ENCODE results near the gene SAP30BP.

The SAP30BP gene

DNA sequence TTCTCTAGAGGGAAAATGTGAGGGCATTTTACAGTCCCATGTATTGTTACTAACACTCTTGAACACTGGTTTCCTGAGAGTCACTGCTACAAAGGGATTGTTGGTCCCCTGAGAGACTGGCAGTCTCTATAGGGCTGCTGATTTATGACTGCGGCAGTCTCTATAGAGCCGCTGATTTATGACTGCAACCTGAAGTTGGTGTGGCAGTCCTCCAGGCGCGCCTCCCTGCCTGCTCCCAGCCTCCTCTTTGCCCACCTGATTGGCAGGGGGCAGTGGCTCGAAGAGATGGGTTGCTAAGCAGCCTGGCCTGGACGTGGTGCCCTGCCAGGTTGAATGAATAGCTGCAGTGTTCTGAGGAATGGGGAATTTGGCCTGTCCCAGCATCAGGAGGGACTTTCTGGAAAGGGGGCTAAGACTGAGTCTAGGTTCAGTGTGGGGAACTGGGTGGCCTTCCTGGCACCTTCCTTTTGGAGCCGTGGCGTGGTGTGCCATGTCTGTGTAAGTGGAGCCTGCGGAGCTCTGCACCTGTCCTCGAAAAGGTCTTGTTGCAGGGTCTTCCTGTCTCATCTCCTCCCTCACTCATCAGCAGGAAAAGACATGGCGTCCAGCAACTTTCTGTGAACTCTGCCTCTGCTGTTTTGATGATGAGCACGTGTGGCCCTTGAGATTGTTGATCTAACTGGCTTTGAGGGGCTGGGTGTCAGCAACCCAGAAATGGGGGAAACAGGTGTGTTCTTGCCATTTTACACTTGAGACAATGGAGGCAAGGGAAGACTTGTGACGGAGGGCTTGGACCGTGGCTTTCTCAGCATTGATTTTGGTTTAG is 24.9 kb downstream of the SAP30BP start:
- no peak for DNase-seq

DNA sequence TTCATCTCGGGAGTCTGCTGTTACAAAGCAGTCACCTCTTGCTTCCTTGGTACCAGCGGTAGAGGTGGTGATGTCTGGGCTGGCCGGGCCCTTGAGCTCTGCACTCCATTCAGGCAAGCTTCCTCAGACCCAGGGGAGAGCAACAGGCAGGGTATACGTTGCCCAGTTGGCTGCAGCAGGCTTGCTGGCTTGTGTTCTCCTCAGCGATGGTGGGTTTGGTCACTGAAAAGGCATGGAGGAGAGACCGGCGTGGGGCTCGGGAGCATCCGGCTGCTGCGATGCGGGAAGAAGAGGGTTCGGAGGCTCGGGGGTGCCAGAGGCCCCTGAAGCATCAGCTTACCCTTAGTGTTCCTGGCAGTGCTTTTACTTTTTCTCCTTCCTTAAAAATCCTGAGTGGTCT is 25.8 kb downstream of the SAP30BP start:
- DNase-seq, result no peak

DNA sequence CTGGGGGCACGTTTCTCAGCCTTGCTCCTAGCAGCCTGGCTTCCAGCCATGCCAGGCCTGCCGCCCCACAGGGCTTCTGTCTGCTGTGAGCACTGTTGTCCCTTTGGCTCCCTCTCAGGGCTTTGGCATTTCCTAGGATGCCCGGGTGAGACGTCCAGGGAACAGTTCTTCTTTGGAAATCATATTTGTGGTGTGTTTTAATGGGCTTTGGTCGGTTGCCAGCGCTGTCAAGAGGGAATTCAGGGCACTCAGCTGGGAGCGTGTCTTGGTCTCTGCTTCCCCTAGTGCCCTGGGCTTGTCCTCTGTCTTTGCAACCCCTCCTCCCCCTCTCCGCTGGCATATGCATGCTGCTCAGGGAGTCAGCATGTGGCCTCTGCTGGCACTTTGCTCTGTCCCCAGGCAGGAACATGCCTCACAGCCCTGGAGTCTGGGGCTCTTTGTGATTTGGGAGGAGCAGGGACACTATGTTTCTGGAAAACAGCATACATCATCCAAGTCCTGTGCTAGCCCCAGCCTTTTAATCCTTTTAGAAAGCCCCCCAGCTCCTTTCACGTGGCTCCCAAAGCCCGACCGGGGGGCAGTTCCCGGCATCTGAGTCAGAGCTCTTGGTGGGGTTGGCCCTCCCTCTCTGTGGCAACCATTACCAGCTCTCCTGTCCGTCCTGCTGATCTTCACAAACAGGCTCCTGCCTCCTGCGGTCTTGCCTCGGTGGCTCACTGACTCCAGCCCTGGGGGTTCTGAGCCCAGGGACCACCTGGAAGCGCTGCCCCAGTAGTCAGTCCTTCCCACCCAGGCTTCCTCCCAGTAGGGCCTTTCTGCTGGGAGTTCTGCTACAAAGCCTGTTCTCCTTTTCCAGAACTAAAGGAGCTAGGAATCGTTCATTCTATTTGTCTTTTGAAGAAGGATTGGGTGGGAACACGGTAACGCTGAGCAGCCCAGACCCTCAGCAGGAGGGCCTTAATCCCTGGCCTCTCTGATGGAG is 26.7 kb downstream of the SAP30BP start:
- no peak for DNase-seq

DNA sequence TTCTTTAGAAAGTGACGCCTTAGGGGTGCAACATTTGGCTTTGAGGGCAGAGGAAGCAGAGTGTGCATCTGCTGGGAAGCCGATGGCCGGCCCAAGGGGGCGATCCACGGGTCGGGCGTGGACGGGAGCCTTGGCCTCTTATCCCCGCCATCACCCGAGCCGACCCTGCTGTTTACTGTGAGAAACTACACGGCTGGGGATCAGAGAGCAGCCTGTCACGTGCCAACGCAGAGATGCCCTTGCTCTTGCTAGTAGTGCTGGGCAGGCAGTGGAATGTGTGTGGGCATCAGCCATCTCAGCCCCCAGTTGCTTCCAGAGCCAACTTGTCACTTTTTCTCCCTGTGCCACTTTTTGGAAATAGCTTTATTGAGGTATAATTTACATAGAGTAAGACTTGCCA is 27.4 kb downstream of the SAP30BP start:
- no peak for DNase-seq

DNA sequence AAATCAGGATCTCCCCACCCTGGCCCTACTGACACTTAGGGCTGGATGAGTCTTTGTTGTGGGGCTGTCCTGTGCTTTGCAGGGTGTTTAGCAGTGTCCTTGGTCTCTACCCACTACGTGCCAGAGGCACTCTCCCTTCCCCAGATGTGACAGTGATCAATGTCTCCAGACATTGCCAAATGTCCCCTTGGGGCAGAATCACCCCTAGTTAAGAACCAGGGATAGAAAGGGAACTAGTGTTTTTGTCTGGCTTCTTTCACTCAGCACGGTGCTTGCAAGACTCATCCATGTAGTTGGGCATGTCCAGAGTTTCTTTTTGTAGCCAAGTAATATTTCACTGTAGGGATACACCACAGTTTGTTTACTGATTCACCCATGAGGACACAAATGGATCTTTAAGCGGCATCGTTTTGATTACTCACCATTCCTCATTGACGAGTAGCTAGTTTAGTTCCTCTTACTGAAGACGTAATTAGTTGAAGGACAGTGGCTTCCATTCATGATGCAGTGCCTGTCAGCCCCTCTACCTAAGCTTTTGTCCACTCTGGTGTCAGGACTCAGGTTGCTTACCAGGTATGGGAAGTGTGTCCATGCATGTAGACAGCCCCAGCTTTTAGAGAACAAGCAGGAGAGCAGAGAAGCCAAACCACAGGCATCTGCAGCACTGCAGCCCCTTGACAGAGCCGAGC is 28.1 kb downstream of the SAP30BP start:
- DNase-seq, result no peak

DNA sequence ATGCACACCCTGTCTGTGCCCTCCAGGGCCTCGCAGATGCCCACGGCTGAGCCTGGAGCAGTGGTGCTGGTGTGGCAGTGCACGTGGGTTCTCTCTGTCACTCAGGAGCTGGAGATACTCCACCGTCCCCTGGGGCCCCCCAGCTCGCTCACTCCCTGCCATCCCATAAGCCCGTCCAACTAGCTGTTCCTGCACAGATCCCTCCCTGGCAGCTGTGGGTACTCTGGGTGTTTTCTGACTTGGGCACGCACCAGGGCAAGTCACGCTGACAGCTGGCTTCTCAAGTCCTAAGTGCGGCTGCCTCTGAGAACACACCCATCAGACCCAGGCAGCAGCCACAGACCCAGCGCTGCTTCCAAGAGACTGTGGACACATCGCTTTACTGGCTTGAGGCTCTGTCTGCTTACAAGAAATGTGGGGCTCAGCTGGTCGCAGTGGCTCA is 28.7 kb downstream of the SAP30BP start:
- no peak for DNase-seq

DNA sequence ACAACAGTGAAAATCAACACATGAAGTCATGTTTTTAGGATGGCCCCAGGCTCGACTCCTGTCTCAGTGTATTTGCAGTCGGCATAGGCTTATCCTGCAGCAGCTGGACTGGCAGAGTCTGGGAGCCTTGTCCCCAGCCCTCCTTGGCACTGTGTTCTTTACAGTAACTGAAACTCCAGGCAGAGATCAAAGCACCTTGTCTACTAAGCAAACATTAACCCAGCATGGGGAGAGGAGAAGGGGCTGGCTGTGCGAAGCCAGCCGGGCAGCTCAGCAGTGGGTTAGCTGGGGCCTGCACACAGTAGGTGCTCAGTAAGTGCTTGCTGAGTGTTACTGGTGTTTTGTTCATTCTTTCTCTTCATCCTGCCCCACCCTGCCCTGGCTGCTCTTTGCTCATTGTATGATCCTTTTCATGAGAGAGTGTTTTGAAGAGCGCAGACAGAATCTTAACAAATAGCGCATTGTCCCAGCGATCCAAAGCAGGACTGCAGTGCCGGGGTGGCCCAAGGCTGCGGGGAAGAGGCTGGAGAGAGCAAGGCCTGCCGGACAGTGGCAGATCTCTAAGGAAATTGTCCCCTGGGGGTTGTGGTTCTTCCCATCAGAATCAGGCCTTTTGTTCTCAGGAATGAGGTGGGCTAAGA is 30.6 kb downstream of the SAP30BP start:
- no peak for DNase-seq

DNA sequence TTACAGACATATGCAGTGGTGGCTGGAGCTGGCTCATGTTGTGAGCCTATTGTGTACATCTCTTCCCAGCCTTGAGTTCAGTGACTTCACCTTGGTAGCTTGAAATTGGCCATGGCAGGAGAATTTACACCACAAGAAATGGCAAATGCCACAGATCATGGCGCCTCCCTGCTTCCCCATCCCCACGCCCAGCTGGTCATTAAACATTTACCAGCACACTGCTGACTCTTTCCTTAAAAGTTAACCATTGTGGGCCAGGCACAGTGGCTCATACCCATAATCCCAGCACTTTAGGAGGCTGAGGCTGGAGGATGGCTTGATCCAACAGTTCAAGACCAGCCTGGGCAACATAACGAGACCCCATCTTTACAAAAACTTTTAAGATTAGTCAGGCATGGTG is 31.5 kb downstream of the SAP30BP start:
- DNase-seq, result no peak

DNA sequence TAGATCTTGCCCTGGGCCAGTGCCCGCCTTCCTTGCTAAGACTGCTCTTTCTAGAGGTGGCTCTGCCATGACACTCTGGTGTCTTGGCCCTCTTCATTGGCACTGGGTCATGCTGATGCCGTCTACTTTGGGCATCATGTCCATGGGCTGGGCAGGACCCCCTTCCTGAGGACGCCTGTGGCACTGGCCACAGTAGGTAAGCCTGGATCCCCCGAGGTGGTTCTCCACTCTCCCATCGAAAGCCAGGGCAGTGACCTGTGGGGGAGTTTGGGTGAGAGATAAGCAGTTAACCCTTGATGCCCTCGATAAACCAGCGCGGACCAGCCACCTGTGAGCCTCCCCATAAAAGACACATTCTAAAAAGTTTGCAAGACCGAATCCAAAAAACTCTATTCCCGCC is 34.1 kb downstream of the SAP30BP start:
- no peak for DNase-seq

DNA sequence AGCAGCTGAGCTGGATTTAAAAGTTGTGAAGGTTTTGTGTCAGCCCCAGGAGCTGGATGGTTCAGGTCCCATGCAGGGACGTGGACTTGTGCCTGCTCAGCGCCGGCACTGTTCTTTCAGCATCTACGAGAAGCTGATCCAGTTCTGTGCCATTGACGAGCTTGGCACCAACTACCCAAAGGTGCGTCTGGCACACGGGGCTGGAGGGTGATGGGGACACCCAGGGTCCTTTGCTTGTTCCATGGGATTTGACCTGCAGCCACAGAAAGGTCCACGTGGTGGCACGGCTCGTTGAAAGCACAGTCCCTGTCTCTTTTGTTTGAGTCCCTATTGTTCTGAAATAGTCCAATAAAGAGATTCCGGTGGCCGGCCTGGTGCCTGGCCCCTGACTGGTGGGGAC is 36.1 kb downstream of the SAP30BP start:
- no peak for DNase-seq

DNA sequence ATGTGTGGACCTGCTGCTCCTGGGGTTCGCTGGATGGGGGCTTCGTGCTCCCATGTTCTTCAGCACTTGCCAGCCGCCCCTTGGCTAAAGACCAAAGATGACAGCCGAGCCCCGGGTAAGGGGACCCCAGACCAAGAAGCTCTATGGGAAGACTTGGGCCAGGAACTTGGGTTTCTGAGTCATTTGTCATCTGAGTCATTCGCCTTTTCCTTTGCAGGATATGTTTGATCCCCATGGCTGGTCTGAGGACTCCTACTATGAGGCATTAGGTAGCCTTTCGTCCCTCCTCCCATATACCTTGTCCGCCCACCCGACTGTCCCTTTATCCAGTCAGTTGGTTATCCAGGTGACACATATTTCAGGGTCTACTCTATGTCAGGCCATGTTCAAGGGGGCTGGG is 36.5 kb downstream of the SAP30BP start:
- no peak for DNase-seq

DNA sequence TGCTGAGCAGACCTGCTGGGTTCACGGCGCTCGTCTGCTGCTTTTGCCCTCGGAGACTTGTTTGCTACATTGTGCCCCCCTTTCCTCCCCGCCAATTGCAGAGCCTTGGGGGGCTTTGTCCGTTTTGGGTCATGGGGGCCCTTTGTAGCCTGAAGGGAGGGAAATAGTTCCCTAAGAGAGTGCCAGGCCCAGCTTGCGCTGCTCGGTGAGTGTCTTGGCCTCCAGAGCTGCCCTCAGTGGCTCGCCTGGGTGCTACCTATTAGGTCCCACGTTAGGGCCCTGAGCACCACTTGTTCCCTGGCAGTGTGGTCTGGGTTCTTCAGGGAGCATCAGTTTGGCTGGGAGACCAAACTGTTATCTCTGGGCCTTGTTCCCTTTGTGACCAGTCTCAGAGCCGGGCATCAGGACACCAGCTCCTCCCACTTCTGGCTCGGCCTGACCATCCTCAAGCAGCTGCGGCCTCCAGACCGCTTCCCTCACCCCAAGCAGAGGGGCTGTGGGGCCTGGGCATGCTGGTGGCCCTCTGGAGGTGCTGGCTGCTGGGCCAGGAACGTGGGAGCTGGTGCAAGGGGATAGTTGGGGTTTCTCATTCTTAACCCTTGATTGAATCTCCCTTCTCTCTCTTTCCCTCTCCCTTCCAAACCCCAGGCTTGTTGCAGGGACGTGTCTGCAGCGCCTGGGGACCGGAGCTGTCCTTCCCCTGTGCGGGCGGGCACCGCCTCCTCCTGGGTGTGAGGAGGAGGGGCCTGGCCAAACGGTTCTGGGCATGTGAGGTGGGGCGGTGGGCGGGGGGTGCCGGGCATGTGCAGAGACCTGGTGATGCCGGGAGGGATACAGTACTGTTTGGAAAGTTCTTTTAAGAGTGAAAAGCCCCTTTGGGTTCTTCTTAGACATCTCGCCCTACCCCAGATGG is 38.1 kb downstream of the SAP30BP start:
- DNase-seq, result no peak

DNA sequence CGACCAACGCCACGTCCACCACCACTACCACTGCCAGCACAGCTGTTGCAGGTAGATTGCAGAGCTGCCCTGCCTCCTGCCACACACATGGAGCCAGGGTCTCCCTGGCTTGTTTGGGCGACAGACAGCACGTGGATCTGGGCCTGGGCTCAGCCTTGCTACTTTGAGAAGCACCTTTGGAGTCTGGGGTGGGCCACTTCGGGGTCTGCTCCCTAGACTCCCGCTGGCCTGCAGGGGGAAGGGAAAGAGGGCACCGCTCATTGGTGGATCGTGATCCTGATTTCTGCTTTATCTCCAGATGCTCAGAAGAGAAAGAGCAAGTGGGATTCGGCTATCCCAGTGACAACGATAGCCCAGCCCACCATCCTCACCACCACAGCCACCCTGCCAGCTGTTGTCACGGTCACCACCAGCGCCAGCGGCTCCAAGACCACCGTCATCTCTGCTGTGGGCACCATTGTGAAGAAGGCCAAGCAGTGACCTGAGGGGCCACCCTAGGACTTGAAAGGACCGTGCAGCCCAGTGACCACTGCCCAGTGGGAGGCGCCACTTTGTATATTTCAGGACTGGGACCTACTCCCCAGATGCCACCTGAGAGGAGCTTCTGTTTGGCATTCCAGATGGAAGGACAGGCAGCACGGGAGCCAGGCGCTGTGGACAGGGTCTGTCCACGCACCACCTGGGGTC is 39.0 kb downstream of the SAP30BP start:
- DNase-seq, result no peak

DNA sequence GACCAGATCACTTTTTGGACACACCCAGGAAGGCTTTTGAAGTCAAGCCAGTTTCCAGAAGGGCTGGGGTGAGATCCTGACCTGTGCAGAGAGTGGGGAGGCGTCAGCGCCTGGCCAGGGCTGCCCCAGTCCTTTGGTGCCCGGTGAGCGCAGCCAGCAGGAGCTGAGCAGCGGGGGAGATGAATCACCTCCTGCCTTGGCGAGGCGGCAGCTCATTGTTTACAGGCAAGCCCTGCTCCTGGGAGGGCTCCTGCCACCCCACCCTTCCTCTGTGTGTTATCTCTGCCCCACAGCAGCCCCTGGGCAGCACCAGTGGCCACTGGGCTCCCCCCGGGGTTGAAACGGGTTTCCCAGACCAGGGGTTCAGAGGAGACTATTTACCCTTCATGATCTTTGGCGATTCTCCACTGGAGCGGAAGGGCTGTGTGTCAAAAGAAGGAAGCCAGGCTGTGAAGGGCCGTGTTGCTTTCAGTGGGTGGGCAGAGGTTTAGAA is 40.0 kb downstream of the SAP30BP start:
- DNase-seq, result no peak

DNA sequence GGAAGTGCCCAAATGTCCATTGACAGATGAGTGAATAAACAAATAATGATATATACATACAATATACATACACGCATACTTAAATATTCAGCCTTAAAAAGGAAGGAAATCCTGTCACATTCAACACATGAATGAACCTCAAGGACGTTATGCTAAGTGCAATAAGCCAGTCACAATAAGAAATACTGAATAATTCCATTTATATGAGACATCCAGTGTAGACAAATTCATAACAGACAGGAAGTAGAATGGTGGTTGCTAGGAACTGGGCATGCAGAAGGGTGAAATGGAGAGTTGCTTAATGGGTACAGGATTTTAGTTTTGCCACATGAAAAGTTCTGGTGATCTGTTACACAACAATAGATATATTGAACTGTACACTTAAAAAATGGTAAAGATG is 45.3 kb downstream of the SAP30BP start:
- no peak for DNase-seq

DNA sequence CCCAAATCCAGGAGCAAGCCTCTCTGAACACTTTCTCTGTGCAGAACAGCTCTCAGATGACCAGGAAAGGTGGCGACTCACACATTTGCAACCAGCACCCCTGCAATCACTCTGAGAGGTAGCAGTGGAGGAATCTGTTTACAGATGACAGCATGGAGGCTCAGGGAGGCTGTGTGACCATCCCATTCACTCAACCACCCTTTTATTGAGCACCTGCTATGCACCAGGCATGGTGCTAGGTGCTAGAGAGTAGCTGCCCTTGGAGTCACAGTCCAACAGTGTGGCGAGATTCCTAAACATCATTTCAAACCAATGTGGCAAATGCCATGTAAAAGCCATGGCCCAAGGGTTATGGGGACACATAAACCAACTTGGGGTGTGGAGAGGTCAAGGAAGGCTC is 52.6 kb downstream of the SAP30BP start:
- no peak for DNase-seq

DNA sequence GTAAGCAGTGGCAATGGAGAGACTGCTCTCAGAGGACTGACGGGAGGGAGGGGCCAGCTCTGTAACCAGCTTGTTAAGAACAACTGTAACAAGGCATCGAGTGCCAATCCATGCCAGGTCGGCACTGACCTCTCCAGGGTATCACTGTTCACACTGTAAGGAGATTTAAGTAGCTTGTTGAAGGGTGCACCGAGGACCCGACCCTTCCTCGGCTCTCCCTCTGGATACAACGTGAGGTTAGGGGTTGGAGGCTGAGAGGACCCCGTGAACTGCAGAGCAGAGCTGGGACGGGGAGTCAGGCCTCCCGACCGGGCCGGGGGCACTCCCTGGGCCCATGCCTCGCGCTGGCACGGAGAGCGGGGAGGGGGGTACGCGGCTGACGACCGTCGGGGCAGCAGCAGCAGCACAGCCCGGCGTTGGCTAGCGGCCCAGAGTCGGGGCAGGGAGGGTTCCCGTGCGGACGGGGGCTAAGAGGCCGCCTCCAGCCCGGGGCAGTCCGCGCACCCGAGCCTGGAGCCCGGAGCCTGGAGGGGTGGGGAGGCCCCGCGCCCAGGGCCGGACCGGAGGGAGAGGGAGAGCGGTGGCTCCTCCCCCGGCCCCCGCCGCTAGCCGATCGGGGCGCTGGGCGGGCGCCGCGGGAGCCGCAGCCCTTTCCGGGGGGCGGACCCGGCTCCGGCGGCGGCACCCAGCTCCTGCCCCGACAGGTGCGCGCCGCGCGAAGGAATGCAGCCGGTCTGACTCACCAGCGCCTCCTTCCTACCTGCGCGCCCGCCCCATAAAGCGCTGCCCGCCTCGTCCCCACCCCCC is 53.7 kb downstream of the SAP30BP start, which contains the start of gene ITGB4:
Gene ITGB4, plus strand, starts transcription at position 804 of the 807 bp plus-strand sequence. CDS start 3,245 bp downstream, outside the sequence.
- peak; percentile 69 for DNase-seq

DNA sequence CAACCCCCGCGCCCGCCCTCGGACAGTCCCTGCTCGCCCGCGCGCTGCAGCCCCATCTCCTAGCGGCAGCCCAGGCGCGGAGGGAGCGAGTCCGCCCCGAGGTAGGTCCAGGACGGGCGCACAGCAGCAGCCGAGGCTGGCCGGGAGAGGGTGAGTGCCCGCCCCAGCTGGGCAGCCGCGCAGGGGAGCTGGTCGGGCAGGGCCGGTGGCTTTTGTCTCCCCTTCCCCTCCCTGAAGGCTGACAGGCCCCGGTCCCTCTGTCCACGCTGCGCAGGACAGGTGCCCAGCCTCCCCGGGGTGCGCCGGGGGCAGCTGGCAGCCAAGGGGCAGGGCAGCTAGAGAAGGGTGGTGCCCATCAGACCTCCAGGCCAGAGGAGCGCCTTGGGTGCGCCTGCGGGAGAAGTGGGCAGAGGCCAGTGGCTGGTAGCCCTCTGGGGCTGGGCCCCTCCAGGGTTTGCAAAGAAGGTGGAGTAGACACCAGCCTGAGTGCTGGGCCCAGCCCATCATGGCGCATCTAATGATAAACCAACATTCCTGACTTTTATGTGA is 54.4 kb downstream of the SAP30BP start:
- DNase-seq, result no peak

DNA sequence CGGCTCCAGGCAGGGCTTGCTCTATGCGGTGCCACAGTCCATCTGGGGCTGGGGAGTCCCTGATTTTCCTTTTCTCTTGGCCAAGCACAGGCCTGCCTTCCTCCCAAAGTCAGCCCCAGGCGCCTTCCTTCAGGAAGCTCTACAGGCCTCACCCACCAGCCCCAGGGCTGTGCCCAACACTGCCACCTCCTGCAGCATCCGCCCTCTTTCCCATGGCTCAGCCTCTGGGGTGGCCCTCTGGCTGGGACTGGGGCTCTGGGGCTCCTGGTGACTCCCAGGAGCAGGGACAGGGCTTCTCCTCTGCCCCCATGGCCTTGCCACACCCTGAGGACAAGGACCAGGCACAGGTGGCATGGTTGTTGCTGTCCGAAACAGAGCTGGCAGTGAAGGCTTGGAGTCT is 54.9 kb downstream of the SAP30BP start:
- no peak for DNase-seq
